Loucy (cell line): ENCODE data around the gene TMED10.

ENCODE experiments used
- H2AFZ ChIP-seq: fragments of 200-600 bp; sonication (generic); 2 replicates; pipeline ENCODE4 v1.6.0; 2016; ENCODE audit warnings: antibody characterized with exemption, mild to moderate bottlenecking, low read length, moderate library complexity
- H3F3A ChIP-seq: fragments of 200-600 bp; 2 replicates; pipeline ENCODE4 v1.6.0; 2016; ENCODE audit warnings: antibody characterized with exemption, low read depth, mild to moderate bottlenecking
- H3K27me3 ChIP-seq: fragments of 200-600 bp; sonication (generic); 2 replicates; pipeline ENCODE4 v1.6.1; 2014; ENCODE audit warnings: low read length, mild to moderate bottlenecking; ENCODE audit not compliant: insufficient read depth, poor library complexity, severe bottlenecking
- H3K36me3 ChIP-seq: fragments of 200-600 bp; sonication (generic); 2 replicates; pipeline ENCODE4 v1.6.1; 2016; ENCODE audit warnings: low read length; ENCODE audit not compliant: insufficient read depth
- H3K4me1 ChIP-seq: fragments of 200-600 bp; sonication (generic); 2 replicates; pipeline ENCODE4 v1.5.1; 2014; ENCODE audit warnings: low read length, mild to moderate bottlenecking; ENCODE audit not compliant: insufficient read depth, poor library complexity, severe bottlenecking
- H3K4me2 ChIP-seq: fragments of 200-600 bp; sonication (generic); 2 replicates; pipeline ENCODE4 v1.6.0; 2014; ENCODE audit warnings: antibody characterized with exemption, low read length, low read depth, mild to moderate bottlenecking; ENCODE audit not compliant: poor library complexity, severe bottlenecking
- H3K4me3 ChIP-seq: fragments of 200-600 bp; sonication (generic); 2 replicates; pipeline ENCODE4 v1.5.1; 2014; ENCODE audit warnings: low read length, mild to moderate bottlenecking, mixed read lengths; ENCODE audit not compliant: poor library complexity, severe bottlenecking
- H3K79me2 ChIP-seq: fragments of 200-600 bp; sonication (generic); 2 replicates; pipeline ENCODE4 v1.6.1; 2014; ENCODE audit warnings: low read length; ENCODE audit not compliant: insufficient read depth
- H3K9ac ChIP-seq: fragments of 200-600 bp; sonication (generic); 2 replicates; pipeline ENCODE4 v1.6.0; 2014; ENCODE audit warnings: mild to moderate bottlenecking, low read depth, low read length, moderate library complexity; ENCODE audit not compliant: poor library complexity, severe bottlenecking
- H3K9me2 ChIP-seq: fragments of 200-600 bp; sonication (generic); replicated peaks from 2 replicates; pipeline ENCODE4 v1.6.1; 2016; ENCODE audit warnings: low read depth, low read length, mixed read lengths
- H3K9me3 ChIP-seq: fragments of 200-600 bp; sonication (generic); 2 replicates; pipeline ENCODE4 v1.6.1; 2014; ENCODE audit warnings: mild to moderate bottlenecking, antibody characterized with exemption, low read length, low read depth; ENCODE audit not compliant: insufficient read depth
- H4K20me1 ChIP-seq: fragments of 200-600 bp; sonication (generic); 2 replicates; pipeline ENCODE4 v1.6.0; 2014; ENCODE audit warnings: antibody characterized with exemption, low read length, mild to moderate bottlenecking; ENCODE audit not compliant: insufficient read depth, poor library complexity, severe bottlenecking
- CTCF ChIP-seq: fragments of 200-600 bp; sonication (generic); conservative IDR thresholded peaks from 2 replicates; pipeline ENCODE4 v1.5.1; 2014; ENCODE audit warnings: mild to moderate bottlenecking, antibody characterized with exemption, low read length
- EZH2phosphoT487 ChIP-seq: fragments of 200-600 bp; IDR thresholded peaks from 2 replicates; pipeline ENCODE4 v1.6.1; 2018; ENCODE audit warnings: antibody characterized with exemption, mild to moderate bottlenecking, moderate library complexity, borderline replicate concordance

Gene TMED10

GRCh38 chr14:75098212-75098611 is 78.2 kb downstream of the TMED10 start:
- no peak overlapping the region for H3K4me2 ChIP-seq
- no peaks in the 10 kb centered on the region for H4K20me1 ChIP-seq
- H3K4me1 ChIP-seq, result no peaks in the 10 kb centered on the region
- H3K9me3 ChIP-seq, result no peaks in the 10 kb centered on the region
- no peaks in the 10 kb centered on the region for H3F3A ChIP-seq
- no peak for TF ChIP-seq EZH2phosphoT487
- no peak for TF ChIP-seq CTCF
- no peak overlapping the region for H3K9ac ChIP-seq
- no peak overlapping the region for H3K4me3 ChIP-seq
- H2AFZ ChIP-seq, result no peak overlapping the region
- H3K36me3 ChIP-seq, result peaks cover 44% of the 10 kb centered on the region; the same call in 1 of the 2 replicates
- H3K27me3 ChIP-seq, result no peaks in the 10 kb centered on the region
- no peaks in the 10 kb centered on the region for H3K79me2 ChIP-seq
- H3K9me2 ChIP-seq, result no peaks in the 10 kb centered on the region

GRCh38 chr14:75096959-75097358 is 79.5 kb downstream of the TMED10 start:
- Histone ChIP-seq H3K4me1 (no peaks in the 10 kb centered on the region), H3K27me3 (no peaks in the 10 kb centered on the region), H2AFZ (no peak overlapping the region), H3K36me3 (peaks cover 44% of the 10 kb centered on the region; the same call in 1 of the 2 replicates), H3K79me2 (no peaks in the 10 kb centered on the region), H3K4me2 (no peak overlapping the region), H3K4me3 (no peak overlapping the region), H4K20me1 (no peaks in the 10 kb centered on the region), H3K9ac (no peak overlapping the region), H3K9me3 (no peaks in the 10 kb centered on the region), H3F3A (no peaks in the 10 kb centered on the region), H3K9me2 (no peaks in the 10 kb centered on the region)
- TF ChIP-seq CTCF (no peak), EZH2phosphoT487 (no peak)

GRCh38 chr14:75095690-75096089 is 80.7 kb downstream of the TMED10 start:
- TF ChIP-seq EZH2phosphoT487, result no peak
- no peak for TF ChIP-seq CTCF
- peaks cover 40% of the 10 kb centered on the region; the same call in 1 of the 2 replicates for H3K36me3 ChIP-seq
- H2AFZ ChIP-seq, result no peak overlapping the region

More at GRCh38 chr14:75095690-75096089, 80.7 kb downstream of the TMED10 start:
- Histone ChIP-seq H3K9me2 (no peaks in the 10 kb centered on the region), H3K9me3 (no peaks in the 10 kb centered on the region), H3F3A (no peaks in the 10 kb centered on the region), H3K4me3 (no peak overlapping the region), H3K4me2 (no peak overlapping the region), H3K4me1 (no peaks in the 10 kb centered on the region), H3K27me3 (no peaks in the 10 kb centered on the region), H3K79me2 (no peaks in the 10 kb centered on the region), H3K9ac (no peak overlapping the region), H4K20me1 (no peaks in the 10 kb centered on the region)
